Activated CD8-positive, alpha-beta memory T cell treated with anti-CD3 and anti-CD28 coated beads for 48 hours (primary cell): Measurements from ENCODE around the gene IL27RA.

ENCODE experiments used
- DNase-seq, 3 experiments: peaks; one replicate each; pipeline ENCODE4 v3.0.0-alpha.2; 2020; ENCODE audit warnings: low read depth in 2 of 3, low spot score in 2 of 3

Gene IL27RA

DNA sequence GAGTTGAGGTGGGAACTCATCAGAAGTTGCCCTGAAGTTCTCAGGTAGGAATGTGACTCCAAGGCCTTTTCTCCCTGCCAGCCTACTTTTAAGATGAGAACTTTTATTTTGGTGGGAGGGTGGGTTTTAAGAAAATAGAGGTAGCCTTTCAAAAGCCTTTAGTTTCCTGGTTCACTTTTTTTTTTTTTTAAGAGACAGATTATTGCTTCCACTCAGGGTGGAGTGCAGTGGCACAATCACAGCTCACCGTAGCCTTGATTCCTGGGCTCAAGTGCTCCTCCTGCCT, 51.1 kb downstream of the IL27RA start:
- no peak for DNase-seq

GRCh38 chr19:14085309-14085995, 53.9 kb downstream of the IL27RA start, which contains the start of gene C19orf67:
Gene C19orf67, minus strand, starts transcription at chr19:14085783. Its CDS starts 156 bp downstream, at chr19:14085627.
- no peak for DNase-seq

DNA sequence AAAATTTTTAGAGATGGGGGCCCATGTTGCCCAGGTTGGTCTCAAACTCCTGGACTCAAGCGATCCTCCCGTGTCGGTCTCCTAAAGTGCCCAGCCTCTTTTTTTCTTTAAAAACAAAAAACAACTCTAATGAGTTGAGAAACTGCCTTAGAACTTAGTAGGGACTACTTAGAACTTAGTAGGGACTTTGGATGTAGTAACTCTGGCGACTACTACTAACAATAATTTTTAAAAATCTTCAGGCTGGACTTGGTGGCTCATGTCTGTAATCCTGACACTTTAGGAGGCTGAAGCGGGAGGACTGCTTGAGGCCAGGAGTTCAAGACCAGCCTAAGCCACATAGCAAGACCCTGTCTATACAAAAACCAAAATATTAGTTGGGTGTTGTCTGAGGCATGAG, 54.5 kb downstream of the IL27RA start:
- no peak for DNase-seq

- DNase-seq = no peak
Measured at GRCh38 chr19:14088634-14089411, 57.3 kb downstream of the IL27RA start.

DNA sequence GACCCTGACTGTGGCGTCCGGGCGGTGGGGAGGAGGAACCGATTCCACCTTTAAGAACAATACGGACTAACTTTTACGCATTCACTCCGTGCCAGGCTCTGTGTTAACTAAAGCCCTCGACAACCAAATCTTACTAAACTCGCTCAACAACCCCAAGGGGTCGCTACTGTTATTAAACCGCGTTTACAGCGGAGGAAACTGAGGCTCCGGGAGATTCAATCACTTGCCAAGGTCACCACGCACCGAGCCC, 57.8 kb downstream of the IL27RA start:
- no peak for DNase-seq

DNA sequence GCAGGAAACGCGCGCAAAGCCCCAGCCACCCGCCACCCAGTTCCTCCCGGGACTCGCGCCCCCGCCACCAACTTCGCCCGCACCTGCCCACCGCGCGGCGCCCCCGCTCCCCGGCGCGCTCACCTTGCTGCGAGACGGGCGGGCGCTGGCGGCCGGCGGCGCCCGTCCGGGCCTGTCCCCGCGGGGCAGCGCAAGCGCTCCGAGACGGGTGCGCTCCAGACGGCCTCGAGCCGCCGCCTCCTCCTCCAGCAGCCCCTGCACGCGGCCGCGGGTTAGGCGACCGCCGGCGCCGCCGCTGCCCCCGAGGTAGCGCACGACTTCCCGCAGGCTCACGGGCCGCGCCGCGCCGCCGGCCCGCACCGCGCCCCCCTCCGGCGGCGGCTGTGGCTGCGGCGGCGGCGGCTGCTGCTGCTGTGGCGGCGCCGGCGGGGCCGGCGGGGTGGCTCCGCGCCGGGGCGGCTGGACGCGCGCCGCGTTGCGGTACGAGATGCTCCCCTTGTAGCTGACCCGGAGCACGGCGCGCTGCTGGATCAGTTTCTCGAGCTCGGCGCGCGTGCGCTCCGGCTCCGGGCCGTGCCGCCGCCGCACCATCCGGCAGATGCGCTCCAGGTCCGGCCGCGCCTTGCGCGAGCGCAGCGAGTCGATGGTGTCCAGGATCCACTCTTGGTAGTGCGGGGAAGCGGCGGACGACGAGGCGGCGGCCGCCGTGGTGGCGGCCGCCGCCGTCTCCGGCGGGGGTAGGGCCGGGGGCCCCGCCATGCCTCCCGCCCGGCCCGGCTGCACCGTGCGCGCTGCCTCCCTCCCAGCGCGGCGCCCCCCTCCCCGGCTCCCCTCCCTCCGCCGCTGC, 58.3 kb downstream of the IL27RA start:
- DNase-seq = no peak

DNA sequence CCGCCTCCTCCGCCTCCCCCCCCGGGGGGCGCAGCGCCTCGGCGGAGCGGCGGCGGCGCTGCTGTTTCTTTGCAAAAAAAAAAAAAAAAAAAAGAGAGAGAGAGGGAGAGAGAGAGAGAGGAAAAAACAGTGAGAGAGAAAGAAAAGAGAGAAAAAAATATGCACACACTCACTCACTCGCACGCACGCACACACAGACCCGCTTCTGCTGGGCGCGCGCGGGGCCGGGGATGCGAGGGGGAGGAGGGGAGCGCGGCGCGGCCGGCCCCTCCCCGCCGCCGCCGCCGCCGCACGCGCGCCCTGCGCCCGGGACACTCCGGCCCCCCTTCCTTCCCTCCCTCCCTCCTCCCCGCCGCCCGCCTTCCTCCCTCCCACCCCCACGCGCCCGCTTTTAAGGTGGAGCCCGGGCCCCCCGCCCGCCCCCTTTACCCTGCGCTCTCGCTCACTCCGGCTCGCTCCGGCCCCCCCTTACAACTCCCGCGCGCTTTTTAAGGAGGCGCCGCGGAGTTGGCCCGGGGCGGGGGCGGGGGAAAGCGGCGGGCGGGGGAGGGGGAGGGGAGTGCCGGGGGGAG, 59.0 kb downstream of the IL27RA start, which contains the start of gene SAMD1:
Gene SAMD1, minus strand, starts transcription at position 243 of the 572 bp plus-strand sequence.
- peak in 1 of 3 experiments; percentile 46 for DNase-seq

- DNase-seq = peak in 1 of 3 experiments; percentile 57
Measured at GRCh38 chr19:14091081-14091812, 59.7 kb downstream of the IL27RA start.

- DNase-seq = no peak
Measured at GRCh38 chr19:14091813-14092462, 60.4 kb downstream of the IL27RA start.

DNA sequence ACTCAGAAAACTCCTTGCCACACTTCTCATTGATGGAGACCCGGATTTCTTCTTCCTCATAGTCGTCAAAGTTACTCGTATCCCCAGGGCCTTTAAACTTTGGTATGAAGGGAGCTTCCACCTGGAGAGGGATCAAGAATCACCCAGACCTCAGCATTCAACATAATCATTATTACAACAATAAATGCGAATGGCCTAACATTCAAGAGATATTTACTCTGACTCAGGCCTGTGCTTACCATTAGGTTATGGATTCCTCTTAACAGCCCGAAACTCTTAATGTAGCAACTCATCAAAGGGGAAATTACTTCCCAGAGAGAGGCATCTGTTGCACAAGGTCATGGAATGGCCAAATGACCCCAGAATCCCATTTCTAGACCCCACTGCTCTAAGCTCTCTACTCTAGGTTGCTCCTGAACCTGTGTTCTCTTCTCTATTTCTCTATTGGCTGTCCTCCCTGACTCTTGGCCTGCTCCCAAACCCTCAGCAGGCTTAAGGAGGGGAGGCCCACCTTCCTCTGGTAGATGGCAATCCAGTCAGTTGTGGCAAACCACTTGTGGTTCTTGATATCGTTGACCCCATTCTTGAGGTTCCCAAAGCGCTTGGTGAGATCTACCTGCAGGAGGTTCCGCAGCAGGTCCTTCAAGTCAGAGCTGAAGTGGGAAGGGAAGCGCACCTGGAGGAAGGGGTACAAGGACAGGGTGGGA, 61.7 kb downstream of the IL27RA start:
- no peak for DNase-seq

GRCh38 chr19:14094854-14095253, 63.3 kb downstream of the IL27RA start:
- DNase-seq = no peak

DNA sequence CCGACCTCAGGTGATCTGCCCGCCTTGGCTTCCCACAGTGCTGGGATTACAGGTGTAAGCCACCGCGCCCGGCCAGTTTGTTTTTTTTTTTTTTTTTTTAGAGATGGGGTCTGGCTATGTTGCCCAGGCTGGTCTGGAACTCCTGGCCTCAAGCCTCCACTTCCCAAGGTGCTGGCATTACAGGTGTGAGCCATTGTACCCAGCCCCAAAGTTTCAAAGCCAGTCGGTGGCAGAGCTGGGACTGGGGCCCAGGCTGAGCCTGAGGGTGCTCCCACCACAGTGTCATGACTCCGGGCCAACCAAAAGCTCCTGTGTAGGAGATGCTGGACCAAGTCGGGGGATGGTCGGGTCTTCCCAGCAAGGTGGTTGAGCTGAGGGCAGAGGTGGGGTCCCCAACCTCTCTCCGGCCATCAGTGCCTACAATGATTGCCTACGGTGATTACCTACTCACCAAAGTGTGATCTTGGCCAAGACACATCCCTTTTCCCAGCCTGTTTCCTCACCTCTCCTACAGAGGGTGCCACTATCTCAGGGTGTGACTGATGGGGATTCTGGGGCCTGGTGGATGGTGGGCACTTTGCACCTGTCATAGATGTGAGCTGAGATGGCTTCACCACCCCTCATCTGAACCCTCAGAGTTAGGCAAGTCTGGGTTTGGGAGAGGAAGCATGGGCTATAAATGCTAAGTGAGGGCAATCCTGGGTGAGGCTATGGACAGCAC, 64.9 kb downstream of the IL27RA start:
- no peak for DNase-seq

DNA sequence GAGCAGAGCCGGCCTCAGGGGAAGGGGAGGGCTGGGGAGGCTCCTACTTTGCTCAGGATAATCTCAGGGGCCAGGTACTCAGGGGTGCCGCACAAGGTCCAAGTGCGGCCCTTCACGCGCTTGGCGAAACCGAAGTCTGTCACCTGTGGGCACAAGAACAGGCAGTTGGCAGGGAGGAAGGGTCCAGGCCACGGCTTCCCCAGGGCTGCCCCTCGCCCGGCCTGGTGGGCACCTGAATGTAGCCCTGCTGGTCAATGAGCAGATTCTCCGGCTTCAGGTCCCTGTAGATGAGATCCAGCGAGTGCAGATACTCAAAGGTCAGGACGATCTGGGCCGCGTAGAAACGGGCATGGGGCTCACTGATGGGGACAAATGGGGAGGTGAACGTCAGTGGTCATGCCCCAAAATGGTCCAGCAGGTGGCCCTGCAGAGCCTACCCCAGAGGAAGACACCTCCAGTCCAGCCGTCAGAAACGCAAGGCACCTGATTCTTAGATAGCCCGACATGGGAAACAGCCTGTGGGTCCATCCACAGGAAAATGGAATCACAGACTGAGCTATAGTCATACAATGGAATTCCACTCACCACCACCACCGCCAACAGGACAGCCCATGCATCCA, 66.1 kb downstream of the IL27RA start:
- DNase-seq = no peak

GRCh38 chr19:14101003-14101545, 69.5 kb downstream of the IL27RA start:
- DNase-seq = no peak

- no peak for DNase-seq
Measured at GRCh38 chr19:14102102-14102696, 70.6 kb downstream of the IL27RA start.

DNA sequence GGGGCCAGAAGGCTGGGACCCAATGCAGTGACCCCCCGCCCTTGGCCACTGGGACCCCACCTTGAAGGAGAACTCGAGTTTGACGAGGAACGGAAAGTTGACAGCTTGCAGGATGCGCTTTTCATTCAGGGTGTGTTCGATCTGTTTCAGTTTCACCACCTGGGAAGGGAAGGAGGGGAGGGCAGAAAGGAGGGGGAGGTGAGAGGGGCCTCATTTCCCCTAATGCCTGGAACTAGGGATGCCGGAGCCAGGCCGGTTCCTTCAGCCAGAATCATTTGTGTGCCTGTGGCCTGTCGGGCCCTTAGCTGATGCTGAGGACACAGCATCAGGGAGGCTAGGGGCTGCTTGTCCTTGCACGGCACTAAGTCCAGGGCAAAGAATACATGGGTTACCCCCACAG, 71.2 kb downstream of the IL27RA start:
- no peak for DNase-seq
